ENCODE measurements around the gene UNC119B. TPM values are rescaled to one million over a fixed set of nuclear protein-coding genes. Genes with fewer than 3 reads are reported as not detected.
A peak's percentile ranks its signal among the peaks of the same experiment; 100 is the strongest.

UNC119B gene
- total RNA-seq, 6 donors from 2014 or later: 18.8 to 28.7 (median 22.8) TPM

DNA sequence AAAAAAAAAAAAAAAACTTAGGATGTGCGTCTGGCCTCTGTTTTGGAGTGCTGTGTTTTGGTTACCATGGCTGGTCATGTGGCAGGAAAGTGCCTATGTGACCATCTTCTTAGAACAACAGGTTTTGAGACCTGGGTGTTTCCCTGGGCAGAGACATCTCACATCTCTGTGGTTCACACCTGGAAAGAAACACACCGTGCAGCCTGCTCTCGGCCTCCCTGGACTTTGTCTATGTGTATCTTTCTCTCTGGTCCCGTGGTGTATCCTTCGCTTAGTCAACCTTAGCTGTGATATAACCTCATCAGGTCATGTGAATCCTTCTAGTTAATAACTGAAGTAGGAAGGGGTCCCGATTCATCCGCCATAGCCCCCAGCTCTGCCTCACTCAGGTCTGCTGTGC lies 38.0 kb downstream of the UNC119B start:
- Histone ChIP-seq H3K4me3 (no peak overlapping the region), H3K36me3 (no peaks in the 10 kb centered on the region), H3K9me3 (no peaks in the 10 kb centered on the region), H3K4me1 (no peaks in the 10 kb centered on the region), H3K27me3 (no peaks in the 10 kb centered on the region), H3K27ac (no peak overlapping the region)
- ATAC-seq (ENCODE audit: low FRiP score in 2 of 2) (peak in 1 of 2 donors; percentile 20), DNase-seq (no peak)
- WGBS, 2 donors: 82 to 89% methylated on average over 7 of the region's 7 CpGs
- no peak for TF ChIP-seq EP300 (IDR thresholded peaks at IDR 0.05)
- no peak for TF ChIP-seq POLR2A (IDR thresholded peaks at IDR 0.05)
- TF ChIP-seq POLR2AphosphoS5 (IDR thresholded peaks at IDR 0.05): no peak
- TF ChIP-seq, protein P1, sequence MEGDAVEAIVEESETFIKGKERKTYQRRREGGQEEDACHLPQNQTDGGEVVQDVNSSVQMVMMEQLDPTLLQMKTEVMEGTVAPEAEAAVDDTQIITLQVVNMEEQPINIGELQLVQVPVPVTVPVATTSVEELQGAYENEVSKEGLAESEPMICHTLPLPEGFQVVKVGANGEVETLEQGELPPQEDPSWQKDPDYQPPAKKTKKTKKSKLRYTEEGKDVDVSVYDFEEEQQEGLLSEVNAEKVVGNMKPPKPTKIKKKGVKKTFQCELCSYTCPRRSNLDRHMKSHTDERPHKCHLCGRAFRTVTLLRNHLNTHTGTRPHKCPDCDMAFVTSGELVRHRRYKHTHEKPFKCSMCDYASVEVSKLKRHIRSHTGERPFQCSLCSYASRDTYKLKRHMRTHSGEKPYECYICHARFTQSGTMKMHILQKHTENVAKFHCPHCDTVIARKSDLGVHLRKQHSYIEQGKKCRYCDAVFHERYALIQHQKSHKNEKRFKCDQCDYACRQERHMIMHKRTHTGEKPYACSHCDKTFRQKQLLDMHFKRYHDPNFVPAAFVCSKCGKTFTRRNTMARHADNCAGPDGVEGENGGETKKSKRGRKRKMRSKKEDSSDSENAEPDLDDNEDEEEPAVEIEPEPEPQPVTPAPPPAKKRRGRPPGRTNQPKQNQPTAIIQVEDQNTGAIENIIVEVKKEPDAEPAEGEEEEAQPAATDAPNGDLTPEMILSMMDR (IDR thresholded peaks at IDR 0.05): no peak

DNA sequence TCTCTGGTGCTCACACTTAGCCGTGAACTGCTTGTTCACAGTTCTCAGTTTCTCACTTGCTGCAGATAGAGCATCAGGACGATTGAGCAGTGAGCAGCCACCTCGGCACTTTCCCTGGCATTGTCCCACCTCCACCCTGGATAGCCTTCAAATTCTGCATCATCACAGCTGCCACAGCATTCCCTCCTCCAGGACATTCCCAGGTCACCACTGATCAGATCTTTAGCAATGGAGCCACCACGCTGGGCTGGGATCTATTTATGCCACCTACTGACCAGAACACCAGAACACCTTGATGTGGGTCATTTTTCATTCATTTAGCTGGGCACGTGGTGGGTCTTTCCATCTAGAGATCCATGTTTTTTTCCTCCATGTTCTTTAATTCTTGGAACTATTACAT lies 39.0 kb downstream of the UNC119B start:
- WGBS, 2 donors: 78 to 89% methylated on average over 5 of the region's 5 CpGs
- DNase-seq: no peak
- H3K4me3 ChIP-seq: no peak overlapping the region

DNA sequence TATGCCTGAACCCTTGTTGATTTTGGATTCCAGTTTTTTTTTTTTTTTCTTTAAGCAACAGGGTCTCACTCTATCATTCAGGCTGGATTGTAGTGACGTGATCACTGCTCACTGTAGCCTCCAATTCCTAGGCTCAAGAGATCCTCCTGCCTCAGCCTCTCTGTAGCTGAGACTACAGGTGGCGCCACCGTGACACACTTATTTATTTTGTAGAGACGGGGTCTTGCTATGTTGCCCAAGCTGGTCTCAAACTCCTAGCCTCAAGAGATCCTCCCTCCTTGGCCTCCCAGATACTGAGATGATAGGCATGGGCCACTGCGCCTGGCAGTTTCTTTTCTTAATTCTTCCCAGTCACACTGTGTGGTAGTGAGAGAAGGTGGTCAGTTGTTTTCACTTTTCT lies 40.5 kb downstream of the UNC119B start:
- 93 to 96% methylated on average over 5 of the region's 5 CpGs for WGBS, 2 donors
- H3K27me3 ChIP-seq: no peaks in the 10 kb centered on the region
- H3K4me3 ChIP-seq: no peak overlapping the region
- ATAC-seq (ENCODE audit: low FRiP score in 2 of 2) (no peak), DNase-seq (no peak)
- no peaks in the 10 kb centered on the region for H3K9me3 ChIP-seq
- H3K4me1 ChIP-seq: no peaks in the 10 kb centered on the region
- no peaks in the 10 kb centered on the region for H3K36me3 ChIP-seq
- H3K27ac ChIP-seq: no peak overlapping the region
- TF ChIP-seq, protein P1 (IDR thresholded peaks at IDR 0.05): no peak
- TF ChIP-seq POLR2AphosphoS5 (IDR thresholded peaks at IDR 0.05): no peak

More for the DNA sequence above, 39.0 kb downstream of the UNC119B start:
- Histone ChIP-seq H3K36me3 (no peaks in the 10 kb centered on the region), H3K27ac (no peak overlapping the region), H3K9me3 (no peaks in the 10 kb centered on the region), H3K27me3 (no peaks in the 10 kb centered on the region), H3K4me1 (no peaks in the 10 kb centered on the region)
- no peak for ATAC-seq (ENCODE audit: low FRiP score in 2 of 2)
- TF ChIP-seq, protein P1 (IDR thresholded peaks at IDR 0.05): no peak
- TF ChIP-seq POLR2A (IDR thresholded peaks at IDR 0.05) (no peak), EP300 (IDR thresholded peaks at IDR 0.05) (no peak), POLR2AphosphoS5 (IDR thresholded peaks at IDR 0.05) (no peak)

DNA sequence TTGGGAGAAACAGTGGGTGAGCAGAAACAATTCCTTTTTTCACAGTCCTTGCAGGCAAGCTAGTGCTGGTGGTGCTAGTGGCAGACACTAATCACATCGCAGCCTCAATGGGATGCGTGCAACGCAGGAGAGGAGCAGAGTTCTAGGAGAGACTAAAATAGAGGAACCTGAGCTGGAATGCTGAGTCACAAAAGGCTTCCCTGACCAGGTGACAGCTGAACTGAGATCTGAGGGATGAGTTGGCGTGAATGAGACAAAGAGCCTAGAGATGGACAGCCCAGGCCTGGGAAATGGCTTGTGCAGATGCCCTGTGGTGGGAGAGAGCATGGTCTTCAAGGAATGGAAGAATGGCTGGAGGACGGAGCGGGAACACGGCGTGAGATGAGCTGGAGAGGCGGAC lies 41.1 kb downstream of the UNC119B start:
- Histone ChIP-seq H3K27me3 (no peaks in the 10 kb centered on the region), H3K4me1 (no peaks in the 10 kb centered on the region), H3K36me3 (no peaks in the 10 kb centered on the region), H3K4me3 (no peak overlapping the region), H3K27ac (no peak overlapping the region), H3K9me3 (no peaks in the 10 kb centered on the region)
- TF ChIP-seq POLR2A (IDR thresholded peaks at IDR 0.05) (no peak), EP300 (IDR thresholded peaks at IDR 0.05) (no peak), POLR2AphosphoS5 (IDR thresholded peaks at IDR 0.05) (no peak)
- TF ChIP-seq, protein P1 (IDR thresholded peaks at IDR 0.05): no peak
- DNase-seq: no peak
- ATAC-seq (ENCODE audit: low FRiP score in 2 of 2): no peak
- 91 to 96% methylated on average over 9 of the region's 9 CpGs for WGBS, 2 donors

DNA sequence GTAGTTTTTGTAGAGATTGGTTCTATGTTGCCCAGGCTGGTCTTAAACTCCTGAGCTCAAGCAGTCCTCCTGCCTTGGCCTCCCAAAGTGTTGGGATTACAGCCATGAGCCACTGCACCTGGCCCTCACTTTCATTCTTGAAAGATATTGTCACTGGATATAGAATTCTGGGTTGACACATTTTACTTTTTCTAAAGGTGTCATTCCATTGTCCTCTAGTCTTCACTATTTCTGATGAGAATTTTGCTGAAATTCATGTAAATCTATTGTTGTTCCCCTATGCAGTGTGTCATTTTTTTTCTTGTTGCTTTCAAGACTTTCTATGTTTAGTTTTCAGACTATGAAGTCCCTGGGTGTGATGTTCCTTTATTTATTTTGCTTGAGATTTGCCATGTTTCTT lies 44.5 kb downstream of the UNC119B start:
- no peak overlapping the region for H3K27ac ChIP-seq
- no peak overlapping the region for H3K4me3 ChIP-seq
- H3K9me3 ChIP-seq: no peaks in the 10 kb centered on the region
- TF ChIP-seq, protein P1 (IDR thresholded peaks at IDR 0.05): no peak
- no peak for TF ChIP-seq POLR2A (IDR thresholded peaks at IDR 0.05)
- no peak for TF ChIP-seq POLR2AphosphoS5 (IDR thresholded peaks at IDR 0.05)
- no peak for TF ChIP-seq EP300 (IDR thresholded peaks at IDR 0.05)
- H3K4me1 ChIP-seq: no peaks in the 10 kb centered on the region
- no peaks in the 10 kb centered on the region for H3K27me3 ChIP-seq
- H3K36me3 ChIP-seq: no peaks in the 10 kb centered on the region
- DNase-seq (no peak), ATAC-seq (ENCODE audit: low FRiP score in 2 of 2) (no peak)

All from upper lobe of left lung (tissue), 6 donors.